GM12801 (cell line): Measurements from ENCODE around the gene GJA3.

Source experiments
- TF ChIP-seq, protein P1 (sequence below): IDR thresholded peaks from one replicate; pipeline ENCODE4 v1.5.1; 2011; ENCODE audit warnings: control low read depth; ENCODE audit not compliant: insufficient read length; ENCODE audit errors: extremely low read depth

Gene GJA3

GRCh38 chr13:20160306-20161274 is at the start of gene GJA3:
Gene GJA3 (minus strand): TSS chr13:20161052. CDS start chr13:20143288, 17,764 bp downstream.
- TF ChIP-seq, protein P1, sequence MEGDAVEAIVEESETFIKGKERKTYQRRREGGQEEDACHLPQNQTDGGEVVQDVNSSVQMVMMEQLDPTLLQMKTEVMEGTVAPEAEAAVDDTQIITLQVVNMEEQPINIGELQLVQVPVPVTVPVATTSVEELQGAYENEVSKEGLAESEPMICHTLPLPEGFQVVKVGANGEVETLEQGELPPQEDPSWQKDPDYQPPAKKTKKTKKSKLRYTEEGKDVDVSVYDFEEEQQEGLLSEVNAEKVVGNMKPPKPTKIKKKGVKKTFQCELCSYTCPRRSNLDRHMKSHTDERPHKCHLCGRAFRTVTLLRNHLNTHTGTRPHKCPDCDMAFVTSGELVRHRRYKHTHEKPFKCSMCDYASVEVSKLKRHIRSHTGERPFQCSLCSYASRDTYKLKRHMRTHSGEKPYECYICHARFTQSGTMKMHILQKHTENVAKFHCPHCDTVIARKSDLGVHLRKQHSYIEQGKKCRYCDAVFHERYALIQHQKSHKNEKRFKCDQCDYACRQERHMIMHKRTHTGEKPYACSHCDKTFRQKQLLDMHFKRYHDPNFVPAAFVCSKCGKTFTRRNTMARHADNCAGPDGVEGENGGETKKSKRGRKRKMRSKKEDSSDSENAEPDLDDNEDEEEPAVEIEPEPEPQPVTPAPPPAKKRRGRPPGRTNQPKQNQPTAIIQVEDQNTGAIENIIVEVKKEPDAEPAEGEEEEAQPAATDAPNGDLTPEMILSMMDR = no peak

- TF ChIP-seq, protein P1 = no peak
Measured at GRCh38 chr13:20209948-20210347, 49.1 kb upstream of the GJA3 start.

DNA sequence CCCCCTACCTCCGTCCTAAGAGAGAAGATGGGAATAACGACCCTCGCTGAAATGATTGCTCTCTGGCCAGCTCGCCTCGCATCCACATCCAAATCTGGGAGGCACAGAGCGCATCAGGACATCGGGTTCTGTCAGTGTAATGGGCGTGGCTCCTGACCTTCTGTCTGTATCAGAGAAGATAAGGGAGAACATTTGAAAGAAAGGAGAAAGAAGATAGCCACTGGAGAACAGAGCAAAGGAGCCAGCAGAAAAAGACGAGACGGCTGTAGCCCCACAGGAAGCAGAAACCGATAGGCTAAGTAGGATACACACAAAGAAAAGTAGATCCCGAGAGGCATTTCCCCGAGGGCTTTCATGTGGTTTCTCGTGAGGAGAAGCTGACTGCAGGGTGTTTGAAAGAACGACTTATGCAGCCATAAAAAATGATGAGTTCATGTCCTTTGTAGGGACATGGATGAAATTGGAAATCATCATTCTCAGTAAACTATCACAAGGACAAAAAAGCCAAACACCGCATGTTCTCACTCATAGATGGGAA is 45.9 kb upstream of the GJA3 start:
- TF ChIP-seq, protein P1 = no peak

DNA sequence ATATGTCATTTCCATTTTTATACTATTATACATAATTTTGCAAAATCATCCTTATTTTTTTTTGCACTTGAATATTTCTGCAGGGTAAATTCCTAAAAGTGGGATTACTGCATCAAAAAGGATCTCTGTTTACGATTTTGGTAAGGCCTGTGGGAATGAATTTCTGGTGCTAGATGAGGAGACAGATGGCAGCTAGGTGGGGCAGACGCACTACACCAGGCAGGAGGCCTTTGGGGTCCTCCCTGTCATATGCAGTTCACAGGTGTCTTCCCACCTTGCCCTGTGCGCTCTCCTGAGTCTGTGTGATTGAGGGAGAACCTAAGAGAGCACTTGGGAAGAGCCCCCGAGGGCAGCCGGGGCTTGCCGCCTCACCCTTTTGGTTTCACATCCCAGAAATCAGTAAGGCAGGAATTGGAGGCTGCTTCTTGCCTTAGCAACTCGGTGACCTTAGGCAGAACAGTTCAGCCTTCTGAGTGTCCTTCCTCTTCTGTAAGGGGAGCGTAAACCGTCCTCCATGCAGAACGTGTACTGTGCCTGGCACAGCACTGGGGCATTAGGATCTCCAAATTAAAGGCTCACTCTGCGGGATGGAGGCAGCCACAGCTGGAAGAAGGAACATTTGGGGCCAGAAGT is 45.3 kb upstream of the GJA3 start:
- TF ChIP-seq, protein P1 = no peak

DNA sequence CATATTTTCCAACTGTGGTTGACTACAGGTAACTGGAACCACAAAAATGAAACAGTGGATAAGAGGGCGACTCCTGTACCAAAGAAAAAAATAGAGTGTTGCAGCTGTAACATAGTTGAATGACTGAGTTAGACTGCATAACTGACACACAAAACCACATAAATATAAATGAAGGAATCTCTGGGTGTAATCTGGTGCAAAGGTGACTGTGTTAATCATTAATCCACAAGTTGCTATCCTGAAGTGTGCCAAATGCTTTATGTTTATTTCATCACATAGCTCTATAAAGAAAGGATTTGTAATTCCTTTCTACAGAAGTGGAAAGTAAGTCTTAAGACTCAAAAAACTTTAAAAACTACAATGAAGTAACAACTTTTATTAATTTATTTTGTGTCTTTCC is 37.9 kb upstream of the GJA3 start:
- TF ChIP-seq, protein P1 = no peak

DNA sequence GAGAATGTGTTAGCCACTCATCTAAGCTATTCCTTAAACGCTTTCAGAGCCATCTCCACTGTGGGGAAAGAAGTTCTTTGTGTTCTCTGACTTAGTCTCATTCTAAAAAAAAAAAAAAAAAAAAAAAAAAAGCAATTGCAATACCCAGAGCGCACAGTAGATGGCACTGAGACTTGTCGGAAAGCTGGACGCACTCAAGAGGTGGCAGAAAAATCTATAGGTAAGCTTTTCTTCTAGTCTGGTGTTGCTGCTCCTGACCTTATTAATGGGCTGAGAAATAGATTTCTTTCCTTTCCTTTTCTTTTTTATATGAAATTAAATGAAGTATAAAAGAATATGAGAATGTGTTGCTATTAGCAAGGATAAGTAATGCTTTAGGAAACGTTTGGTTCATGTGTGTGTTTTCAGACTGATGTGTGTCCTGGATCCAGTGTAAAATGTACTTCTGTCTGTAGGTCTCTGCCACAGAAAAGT is 36.5 kb upstream of the GJA3 start:
- TF ChIP-seq, protein P1 = peak; percentile 57

DNA sequence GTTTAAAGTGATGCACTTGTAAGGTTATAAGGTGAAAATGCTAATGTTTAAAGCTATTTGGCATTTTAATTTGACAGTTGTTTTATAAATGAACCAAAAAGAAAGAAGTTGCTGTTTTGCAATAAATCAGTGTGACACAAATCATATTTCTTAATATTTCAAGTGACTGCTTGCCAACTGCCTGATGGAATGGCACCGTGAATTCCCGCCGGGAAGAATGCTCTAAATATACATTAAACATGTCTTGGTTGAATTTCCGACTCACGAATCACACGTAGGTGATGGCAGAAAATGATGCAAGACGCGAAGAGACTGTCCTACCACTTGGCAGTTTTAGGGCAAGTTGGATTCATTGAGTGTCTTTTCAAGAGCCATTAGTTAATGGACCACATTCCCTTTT is 34.9 kb upstream of the GJA3 start:
- TF ChIP-seq, protein P1 = no peak
